Heart left ventricle (tissue), 13 donors: ENCODE results near the gene CBX7.

Source experiments
- POLR2A ChIP-seq, 2 donors: fragments of 450-650 bp; IDR thresholded peaks; one replicate each; pipeline ENCODE4 v1.6.1; 2017; ENCODE audit warnings: antibody characterized with exemption in 2 of 2, mild to moderate bottlenecking in 2 of 2, moderate library complexity in 2 of 2
- TF ChIP-seq, protein P1 (sequence below), 12 donors: fragments of 200-600 bp; sonication (generic) in 4 of 12; IDR thresholded peaks; one replicate each; pipeline versions ENCODE4 v1.5.0 to v1.8.0; 2018 to 2022; ENCODE audit warnings: antibody characterized with exemption in 12 of 12, mild to moderate bottlenecking in 5 of 12
- donor health status: ischemic (EF 13 %, LVEDD 7.1; RV severe dilation, severe dysfunction).
- donor health status: DM: no; HTN: yes; CAD: no.
- donor health status: DM: no; HTN: no; CAD: no.
- donor health status: ischemic (EF 25% LVEDD 6.9; RV normal size, moderate dysfunction).
- donor health status: ischemic (EF 25% LVEDD 5.7; RV mildly dilated, moderate dysfunction).
- donor health status: ischemic (EF 35%, LVEDD 5.7; RV mildly dilated, moderate dysfunction).
- donor health status: nonischemic (EF 11% LVEDD 7.7; RV severe dilation, severe dysfunction).
- donor health status: DM: yes; HTN: yes; CAD: no.
- donor health status: PGD.
- donor health status: ischemic (EF 29% LVEDD 5.4; RV normal size, mild dysfunction).
- donor health status: nonischemic (EF 23%, LVEDD 6.1; RV moderate dilation, normal function).

DNA sequence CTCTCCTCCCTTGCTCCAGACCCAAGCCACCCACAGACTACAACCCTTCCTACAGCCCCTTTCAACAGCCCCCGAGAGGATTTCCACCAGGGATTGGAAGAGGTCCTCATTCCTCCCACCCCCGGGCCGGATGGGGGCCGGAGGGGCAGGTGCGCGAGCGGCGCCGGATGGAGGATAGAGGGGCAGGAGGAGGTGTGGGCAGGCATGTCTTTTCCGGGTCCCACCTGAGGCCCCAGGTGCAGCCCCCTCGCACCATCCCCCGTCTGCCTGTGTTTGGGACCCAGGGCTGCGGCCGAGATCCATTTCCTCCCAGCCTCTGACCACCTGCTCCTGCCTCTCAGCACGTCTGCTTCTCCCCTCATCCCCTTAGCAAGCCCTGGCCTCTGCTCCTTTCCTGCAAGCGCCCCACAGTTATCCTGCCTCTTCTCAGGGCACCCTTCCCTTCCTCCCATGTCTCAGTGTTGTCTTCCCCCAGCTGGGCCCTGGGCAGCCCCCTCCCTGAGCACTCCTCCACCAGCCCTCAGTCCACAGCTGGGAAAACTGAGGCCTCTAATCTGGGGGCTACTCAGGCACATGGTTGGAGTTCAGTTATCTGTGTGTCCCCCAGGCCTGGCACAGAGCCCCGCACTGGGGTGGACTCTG is 19.3 kb upstream of the CBX7 start:
- TF ChIP-seq, protein P1, sequence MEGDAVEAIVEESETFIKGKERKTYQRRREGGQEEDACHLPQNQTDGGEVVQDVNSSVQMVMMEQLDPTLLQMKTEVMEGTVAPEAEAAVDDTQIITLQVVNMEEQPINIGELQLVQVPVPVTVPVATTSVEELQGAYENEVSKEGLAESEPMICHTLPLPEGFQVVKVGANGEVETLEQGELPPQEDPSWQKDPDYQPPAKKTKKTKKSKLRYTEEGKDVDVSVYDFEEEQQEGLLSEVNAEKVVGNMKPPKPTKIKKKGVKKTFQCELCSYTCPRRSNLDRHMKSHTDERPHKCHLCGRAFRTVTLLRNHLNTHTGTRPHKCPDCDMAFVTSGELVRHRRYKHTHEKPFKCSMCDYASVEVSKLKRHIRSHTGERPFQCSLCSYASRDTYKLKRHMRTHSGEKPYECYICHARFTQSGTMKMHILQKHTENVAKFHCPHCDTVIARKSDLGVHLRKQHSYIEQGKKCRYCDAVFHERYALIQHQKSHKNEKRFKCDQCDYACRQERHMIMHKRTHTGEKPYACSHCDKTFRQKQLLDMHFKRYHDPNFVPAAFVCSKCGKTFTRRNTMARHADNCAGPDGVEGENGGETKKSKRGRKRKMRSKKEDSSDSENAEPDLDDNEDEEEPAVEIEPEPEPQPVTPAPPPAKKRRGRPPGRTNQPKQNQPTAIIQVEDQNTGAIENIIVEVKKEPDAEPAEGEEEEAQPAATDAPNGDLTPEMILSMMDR (IDR thresholded peaks at IDR 0.05), result no peak
- TF ChIP-seq POLR2A (IDR thresholded peaks at IDR 0.05), result no peak
